ENCODE measurements around the gene IFI44. TPM values are rescaled to one million over a fixed set of nuclear protein-coding genes. Genes with fewer than 3 reads are reported as not detected.

IFI44 gene
- total and polyA plus RNA-seq, 9 of the 15 experiments (the other 6 are each of a cell fraction or from before 2014, with no cell fraction given) = 0.11 TPM; not detected in 8

DNA sequence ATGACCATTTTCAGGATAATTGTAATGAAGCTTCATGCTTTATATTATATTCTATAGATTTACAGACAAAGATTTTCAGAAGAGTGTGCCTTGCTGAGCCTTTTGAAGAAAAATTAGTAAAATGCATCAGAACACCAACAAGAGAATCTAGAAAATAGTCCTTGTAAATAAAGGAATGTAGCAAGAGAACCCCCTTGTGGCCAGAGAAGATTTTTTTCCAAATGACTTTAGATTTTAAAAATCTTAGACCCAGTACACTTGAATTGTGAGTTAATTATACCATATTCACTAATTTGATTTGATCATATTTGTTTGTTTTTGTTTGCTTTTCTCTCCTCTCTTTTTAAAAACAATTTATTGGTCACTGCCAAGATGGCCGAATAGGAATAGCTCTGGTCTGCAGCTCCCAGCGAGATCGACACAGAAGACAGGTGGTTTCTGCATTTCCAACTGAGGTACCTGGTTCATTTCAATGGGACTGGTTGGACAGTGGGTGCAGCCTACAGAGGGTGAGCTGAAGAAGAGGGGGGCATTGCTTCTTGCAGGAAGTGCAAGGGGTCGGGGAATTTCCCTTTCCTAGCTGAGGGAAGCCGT lies 42.2 kb upstream of the IFI44 start:
- Histone ChIP-seq H3K27me3 (ENCODE audit: control insufficient read depth in 2 of 2, insufficient read depth in 2 of 2, low read length in 2 of 2) (no peaks in the 10 kb centered on the region), H3K9ac (ENCODE audit: insufficient read depth in 1 of 2, low read depth in 2 of 2, low read length in 2 of 2) (no peak overlapping the region), H3K4me1 (replicated peaks in 1 of 2; ENCODE audit: control insufficient read depth in 2 of 2, insufficient read depth in 2 of 2, low read length in 2 of 2) (no peaks in the 10 kb centered on the region), H3K27ac (ENCODE audit: extremely low read depth, low read depth, low read length) (no peak overlapping the region), H3K4me2 (ENCODE audit: insufficient read depth, low read length) (no peak overlapping the region), H2AFZ (ENCODE audit: low read depth, low read length) (no peak overlapping the region), H3K9me1 (ENCODE audit: control insufficient read depth, insufficient read depth, low read length) (no peaks in the 10 kb centered on the region), H3K9me3 (replicated peaks; ENCODE audit: control insufficient read depth, insufficient read depth, low read depth, low read length) (no peaks in the 10 kb centered on the region), H3K36me3 (ENCODE audit: control insufficient read depth, insufficient read depth, low read length) (no peaks in the 10 kb centered on the region), H3K79me2 (ENCODE audit: control insufficient read depth, insufficient read depth, low read length) (no peaks in the 10 kb centered on the region), H4K20me1 (replicated peaks; ENCODE audit: control insufficient read depth, insufficient read depth, low read length) (no peaks in the 10 kb centered on the region), H3K4me3 (no peak overlapping the region)
- POLR2A ChIA-PET = no interaction called here
- intact Hi-C loops (cut with micrococcal nuclease) = loop anchor here (2.0 kb wide), 1 partner anchor 463 kb away; no protein-coding TSS in a partner anchor
- DNase-seq (ENCODE audit: extremely low read depth in 1 of 4, low spot score in 3 of 4) = peak in 2 of 4 experiments; percentile 6 to 9
- WGBS (ENCODE audit: insufficient coverage, low coverage, missing lambda C conversion rate) = 0% methylated on average over 5 of the region's 5 CpGs
- BruUV-seq (replicated peaks) = no TSS peak
- CTCF ChIA-PET (ENCODE audit: low intra/inter-chr PET ratio) = interaction anchor here (1.5 kb wide), 1 partner anchor 477 kb away, joined by 8 read pairs; no protein-coding TSS in a partner anchor
- in situ Hi-C loops (cut with MboI) = no loop called here
- TF ChIP-seq RAD21 (CRISPR knock-in tag; conservative IDR thresholded peaks at IDR 0.05 in 1 of 2, IDR thresholded peaks at IDR 0.05 in 1 of 2) (peak; percentile 29 to 45; a peak in 3 of 4 replicates), RBBP5 (IDR thresholded peaks at IDR 0.05; ENCODE audit: borderline replicate concordance, insufficient read depth, low read length, poor library complexity, severe bottlenecking) (no peak), CAMTA2 (CRISPR knock-in tag; conservative IDR thresholded peaks at IDR 0.05) (no peak), CHCHD3 (CRISPR knock-in tag; IDR thresholded peaks at IDR 0.05) (no peak), ESRRB (CRISPR knock-in tag; IDR thresholded peaks at IDR 0.05; ENCODE audit: borderline replicate concordance) (no peak), PURB (CRISPR knock-in tag; IDR thresholded peaks at IDR 0.05; ENCODE audit: low read depth) (no peak)
- TF ChIP-seq, protein P1, sequence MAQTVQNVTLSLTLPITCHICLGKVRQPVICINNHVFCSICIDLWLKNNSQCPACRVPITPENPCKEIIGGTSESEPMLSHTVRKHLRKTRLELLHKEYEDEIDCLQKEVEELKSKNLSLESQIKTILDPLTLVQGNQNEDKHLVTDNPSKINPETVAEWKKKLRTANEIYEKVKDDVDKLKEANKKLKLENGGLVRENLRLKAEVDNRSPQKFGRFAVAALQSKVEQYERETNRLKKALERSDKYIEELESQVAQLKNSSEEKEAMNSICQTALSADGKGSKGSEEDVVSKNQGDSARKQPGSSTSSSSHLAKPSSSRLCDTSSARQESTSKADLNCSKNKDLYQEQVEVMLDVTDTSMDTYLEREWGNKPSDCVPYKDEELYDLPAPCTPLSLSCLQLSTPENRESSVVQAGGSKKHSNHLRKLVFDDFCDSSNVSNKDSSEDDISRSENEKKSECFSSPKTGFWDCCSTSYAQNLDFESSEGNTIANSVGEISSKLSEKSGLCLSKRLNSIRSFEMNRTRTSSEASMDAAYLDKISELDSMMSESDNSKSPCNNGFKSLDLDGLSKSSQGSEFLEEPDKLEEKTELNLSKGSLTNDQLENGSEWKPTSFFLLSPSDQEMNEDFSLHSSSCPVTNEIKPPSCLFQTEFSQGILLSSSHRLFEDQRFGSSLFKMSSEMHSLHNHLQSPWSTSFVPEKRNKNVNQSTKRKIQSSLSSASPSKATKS (CRISPR knock-in tag; IDR thresholded peaks at IDR 0.05) = no peak
- TF ChIP-seq, protein P2, sequence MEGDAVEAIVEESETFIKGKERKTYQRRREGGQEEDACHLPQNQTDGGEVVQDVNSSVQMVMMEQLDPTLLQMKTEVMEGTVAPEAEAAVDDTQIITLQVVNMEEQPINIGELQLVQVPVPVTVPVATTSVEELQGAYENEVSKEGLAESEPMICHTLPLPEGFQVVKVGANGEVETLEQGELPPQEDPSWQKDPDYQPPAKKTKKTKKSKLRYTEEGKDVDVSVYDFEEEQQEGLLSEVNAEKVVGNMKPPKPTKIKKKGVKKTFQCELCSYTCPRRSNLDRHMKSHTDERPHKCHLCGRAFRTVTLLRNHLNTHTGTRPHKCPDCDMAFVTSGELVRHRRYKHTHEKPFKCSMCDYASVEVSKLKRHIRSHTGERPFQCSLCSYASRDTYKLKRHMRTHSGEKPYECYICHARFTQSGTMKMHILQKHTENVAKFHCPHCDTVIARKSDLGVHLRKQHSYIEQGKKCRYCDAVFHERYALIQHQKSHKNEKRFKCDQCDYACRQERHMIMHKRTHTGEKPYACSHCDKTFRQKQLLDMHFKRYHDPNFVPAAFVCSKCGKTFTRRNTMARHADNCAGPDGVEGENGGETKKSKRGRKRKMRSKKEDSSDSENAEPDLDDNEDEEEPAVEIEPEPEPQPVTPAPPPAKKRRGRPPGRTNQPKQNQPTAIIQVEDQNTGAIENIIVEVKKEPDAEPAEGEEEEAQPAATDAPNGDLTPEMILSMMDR (IDR thresholded peaks at IDR 0.05 in 2 of 3, conservative IDR thresholded peaks at IDR 0.05 in 1 of 3; ENCODE audit: insufficient read depth in 2 of 3, low read depth in 1 of 3, low read length in 3 of 3) = peak in 1 of 3 experiments; percentile 22; a peak in 1 of 6 replicates
- FAIRE-seq = no peak
- ATAC-seq = no peak

Measured in K562 (cell line).